NB4 (cell line): ENCODE results near the gene ACP5.
"Not testable (repeated sequence)": the region's sequence is repeated elsewhere in the genome, so short reads cannot be mapped to it uniquely, and the experiment has no call there.

Experiments used
- DNase-seq: peaks from one replicate; pipeline ENCODE4 v3.0.0; 2010; ENCODE audit warnings: low read depth
- H3K4me3 ChIP-seq: one replicate; pipeline ENCODE4 v1.5.1; 2011; ENCODE audit warnings: mild to moderate bottlenecking, low read depth, low read length, moderate library complexity
- CTCF ChIP-seq: IDR thresholded peaks from one replicate; pipeline ENCODE4 v1.5.1; 2012; ENCODE audit warnings: low read depth, low read length
- MAX ChIP-seq: IDR thresholded peaks from 2 replicates; pipeline ENCODE4 v1.6.1; 2011; ENCODE audit warnings: low read depth, low read length
- MYC ChIP-seq: IDR thresholded peaks from 2 replicates; pipeline ENCODE4 v1.6.1; 2011; ENCODE audit warnings: low read depth, low read length
- POLR2A ChIP-seq: IDR thresholded peaks from 2 replicates; pipeline ENCODE4 v1.6.1; 2011; ENCODE audit warnings: mild to moderate bottlenecking; ENCODE audit not compliant: insufficient read length; ENCODE audit errors: extremely low read depth

The ACP5 gene

GRCh38 chr19:11586331-11586730 is 8.9 kb upstream of the ACP5 start:
- no peak for TF ChIP-seq MAX
- no peak for TF ChIP-seq CTCF
- TF ChIP-seq MYC = no peak
- TF ChIP-seq POLR2A = no peak
- no peak for DNase-seq

GRCh38 chr19:11581740-11582139 is 4.3 kb upstream of the ACP5 start:
- TF ChIP-seq CTCF = no peak
- TF ChIP-seq POLR2A = no peak
- TF ChIP-seq MAX = no peak
- no peak for TF ChIP-seq MYC
- peak; percentile 84 for DNase-seq
- no peak overlapping the region for H3K4me3 ChIP-seq

More at GRCh38 chr19:11586331-11586730, 8.9 kb upstream of the ACP5 start:
- no peak overlapping the region for H3K4me3 ChIP-seq

- no peak overlapping the region for H3K4me3 ChIP-seq
- TF ChIP-seq CTCF (no peak), MAX (no peak)
- DNase-seq = no peak
Measured at GRCh38 chr19:11580116-11580515, 2.7 kb upstream of the ACP5 start.

- no peak overlapping the region for H3K4me3 ChIP-seq
Measured at GRCh38 chr19:11578258-11579142, 1.1 kb upstream of the ACP5 start.

GRCh38 chr19:11576227-11576626 is 1.2 kb downstream of the ACP5 start:
- no peak overlapping the region for H3K4me3 ChIP-seq
- TF ChIP-seq POLR2A (no peak), CTCF (no peak), MAX (no peak), MYC (no peak)
- DNase-seq = no peak

More at GRCh38 chr19:11578258-11579142, 1.1 kb upstream of the ACP5 start:
- peak; percentile 32 for DNase-seq
- no peak for TF ChIP-seq POLR2A

- no peak for TF ChIP-seq MAX
- no peak for TF ChIP-seq MYC
- TF ChIP-seq CTCF = no peak
- TF ChIP-seq POLR2A = no peak
- no peak for DNase-seq
- no peak overlapping the region for H3K4me3 ChIP-seq
Measured at GRCh38 chr19:11574689-11575088, 2.8 kb downstream of the ACP5 start.

- DNase-seq = not testable (repeated sequence)
Measured at GRCh38 chr19:11573763-11574162, 3.7 kb downstream of the ACP5 start.

GRCh38 chr19:11573354-11573753 is 4.1 kb downstream of the ACP5 start:
- DNase-seq, H3K4me3 ChIP-seq: not testable (repeated sequence)

More at GRCh38 chr19:11573763-11574162, 3.7 kb downstream of the ACP5 start:
- H3K4me3 ChIP-seq = not testable (repeated sequence)
